ENCODE measurements around the gene RCOR1.

RCOR1 gene

DNA sequence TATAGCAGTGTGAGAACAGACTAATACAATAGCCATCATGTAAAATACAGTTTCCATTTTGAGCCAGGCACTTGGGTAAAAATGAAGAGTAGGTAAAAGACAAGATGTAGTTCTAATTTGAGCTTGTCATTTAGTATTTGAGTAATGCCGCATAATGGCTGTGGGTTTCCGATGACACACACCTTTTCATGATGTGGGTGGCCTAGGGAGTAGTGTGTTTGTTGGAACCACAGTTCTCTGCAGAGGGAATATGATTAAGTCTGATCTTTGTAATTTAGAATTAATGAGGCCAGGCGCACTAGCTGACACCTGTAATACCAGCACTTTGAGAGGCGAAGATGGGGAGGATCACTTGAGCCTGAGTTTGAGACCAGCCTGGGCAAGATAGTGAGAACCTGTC, 61.8 kb downstream of the RCOR1 start:
- no peak for DNase-seq
- TF ChIP-seq GATA1 (IDR thresholded peaks at IDR 0.05; ENCODE audit: low read depth, low read length) (no peak), POLR2A (IDR thresholded peaks at IDR 0.05; ENCODE audit: low read length) (no peak)

GRCh38 chr14:102655137-102655536, 62.7 kb downstream of the RCOR1 start:
- no peak for DNase-seq
- no peak for TF ChIP-seq POLR2A (IDR thresholded peaks at IDR 0.05; ENCODE audit: low read length)
- no peak for TF ChIP-seq GATA1 (IDR thresholded peaks at IDR 0.05; ENCODE audit: low read depth, low read length)

DNA sequence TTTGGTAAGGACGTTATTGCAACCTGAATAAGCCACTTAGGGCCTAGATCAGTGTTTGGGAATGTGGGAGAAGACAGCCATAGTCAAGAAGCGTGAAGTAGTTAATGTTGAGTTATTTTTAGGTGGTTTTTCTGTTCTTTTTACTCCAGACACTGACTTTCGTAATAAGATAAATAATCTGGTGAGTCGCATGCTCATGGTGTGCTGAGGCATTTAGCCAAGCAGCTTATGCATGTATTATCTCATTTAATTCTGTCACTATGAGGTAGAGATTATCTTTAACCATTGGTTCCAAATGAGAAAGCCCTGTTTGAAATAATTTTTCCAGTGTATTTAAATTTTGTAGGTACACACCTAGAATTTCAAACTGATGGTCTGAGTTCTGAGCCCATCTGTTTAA, 67.3 kb downstream of the RCOR1 start:
- no peak for TF ChIP-seq POLR2A (IDR thresholded peaks at IDR 0.05; ENCODE audit: low read length)
- TF ChIP-seq GATA1 (IDR thresholded peaks at IDR 0.05; ENCODE audit: low read depth, low read length) = no peak
- DNase-seq = peak; percentile 44 to 45

DNA sequence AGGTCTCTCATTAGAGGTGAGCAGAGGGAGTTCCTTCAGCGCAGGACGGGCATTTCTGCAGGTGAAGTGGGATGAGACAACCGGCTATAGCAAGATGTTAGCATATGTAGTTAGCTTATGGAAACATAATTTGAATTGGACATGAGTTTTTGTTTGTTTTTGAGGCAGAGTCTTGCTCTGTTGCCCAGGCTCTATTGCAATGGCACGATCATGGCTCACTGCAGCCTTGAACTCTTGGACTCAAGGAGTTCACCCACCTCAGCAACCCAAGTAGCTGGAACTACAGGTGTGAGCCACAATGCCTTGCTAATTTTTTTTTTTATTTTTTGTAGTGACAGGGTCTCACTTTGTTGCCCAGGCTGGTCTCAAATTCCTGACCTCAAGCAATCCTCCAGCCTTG, 69.2 kb downstream of the RCOR1 start:
- TF ChIP-seq GATA1 (IDR thresholded peaks at IDR 0.05; ENCODE audit: low read depth, low read length) (no peak), POLR2A (IDR thresholded peaks at IDR 0.05; ENCODE audit: low read length) (no peak)
- no peak for DNase-seq

DNA sequence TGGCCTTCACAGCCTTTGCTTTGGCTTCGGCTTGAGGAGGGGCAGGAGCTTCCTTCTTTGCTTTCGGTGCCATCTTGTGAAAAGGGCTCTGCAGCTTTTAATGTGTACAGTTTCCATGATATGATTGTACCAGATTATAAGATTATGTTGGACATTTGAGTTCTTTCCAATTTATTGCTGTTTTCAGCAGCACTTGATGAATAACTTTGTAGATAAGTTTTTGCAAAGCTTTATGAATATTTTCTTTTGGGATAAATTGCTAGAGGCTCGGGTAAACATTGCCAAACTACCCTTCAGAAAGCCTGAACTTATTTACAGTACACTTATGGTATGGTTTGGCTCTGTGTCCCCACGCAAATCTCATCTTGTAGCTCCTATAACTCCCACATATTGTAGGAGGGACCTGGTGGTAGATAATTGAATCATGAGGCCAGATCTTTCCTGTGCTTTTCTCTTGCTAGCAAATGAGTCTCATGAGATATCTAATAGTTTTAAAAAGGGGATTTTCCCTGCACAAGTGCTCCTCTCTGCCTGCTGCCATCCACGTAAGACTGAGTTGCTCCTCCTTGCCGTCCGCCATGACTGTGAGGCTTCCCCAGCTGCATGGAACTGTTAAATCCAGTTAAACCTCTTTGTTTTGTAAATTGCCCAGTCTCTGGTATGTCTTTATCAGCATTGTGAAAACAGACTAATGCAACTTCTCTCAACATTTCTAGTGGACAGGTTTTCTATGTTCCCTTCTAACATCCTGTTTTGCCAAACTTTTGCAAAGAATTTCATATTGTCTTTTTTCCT, 70.4 kb downstream of the RCOR1 start:
- TF ChIP-seq GATA1 (IDR thresholded peaks at IDR 0.05; ENCODE audit: low read depth, low read length) (no peak), POLR2A (IDR thresholded peaks at IDR 0.05; ENCODE audit: low read length) (no peak)
- DNase-seq = no peak

- TF ChIP-seq GATA1 (IDR thresholded peaks at IDR 0.05; ENCODE audit: low read depth, low read length) = no peak
- TF ChIP-seq POLR2A (IDR thresholded peaks at IDR 0.05; ENCODE audit: low read length) = no peak
- peak in 1 of 2 experiments; percentile 19 for DNase-seq
Observed at GRCh38 chr14:102663440-102663839, 71.0 kb downstream of the RCOR1 start.

GRCh38 chr14:102665621-102666020, 73.2 kb downstream of the RCOR1 start:
- DNase-seq = peak; percentile 40 to 73

DNA sequence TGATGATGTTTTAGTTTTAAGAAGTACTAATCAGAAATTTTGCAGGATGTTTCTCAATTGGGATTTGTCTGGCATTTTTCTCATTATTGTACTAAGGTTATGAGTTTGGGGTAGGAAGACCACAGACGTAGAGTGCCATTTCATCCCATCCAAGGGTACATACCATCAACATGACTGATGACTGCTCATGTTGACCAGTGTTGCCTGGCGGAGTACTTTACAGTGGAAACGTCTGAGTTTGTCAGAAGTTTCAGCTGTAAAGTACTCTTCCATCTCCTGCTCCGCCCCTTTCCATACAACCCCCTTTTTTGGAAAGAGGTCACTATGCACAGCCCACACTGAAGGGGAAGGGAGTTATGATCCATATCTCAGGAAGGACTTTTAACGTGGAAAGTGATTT, 74.2 kb downstream of the RCOR1 start:
- DNase-seq = no peak
- TF ChIP-seq POLR2A (IDR thresholded peaks at IDR 0.05; ENCODE audit: low read length) (no peak), GATA1 (IDR thresholded peaks at IDR 0.05; ENCODE audit: low read depth, low read length) (no peak)

More at GRCh38 chr14:102665621-102666020, 73.2 kb downstream of the RCOR1 start:
- no peak for TF ChIP-seq POLR2A (IDR thresholded peaks at IDR 0.05; ENCODE audit: low read length)
- no peak for TF ChIP-seq GATA1 (IDR thresholded peaks at IDR 0.05; ENCODE audit: low read depth, low read length)

DNA sequence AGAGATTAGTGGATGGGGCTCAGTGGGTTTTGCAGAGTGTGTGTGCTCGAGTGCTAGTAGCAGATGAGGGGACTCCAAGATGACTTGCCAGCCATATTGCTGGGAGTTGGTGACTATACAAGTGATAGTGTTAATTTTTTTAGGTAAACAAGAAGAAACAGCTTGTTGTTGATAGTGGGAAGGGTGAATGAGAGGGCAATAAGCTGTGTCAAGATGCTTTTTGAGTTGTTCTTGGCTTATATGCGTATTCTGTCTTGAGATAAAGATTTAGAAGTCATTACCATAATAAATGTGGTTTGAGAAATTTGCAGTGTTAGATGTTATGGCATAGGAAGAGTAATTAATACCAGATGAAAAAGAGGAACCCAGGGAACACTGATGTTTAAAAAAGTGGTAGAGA, 75.3 kb downstream of the RCOR1 start:
- TF ChIP-seq GATA1 (IDR thresholded peaks at IDR 0.05; ENCODE audit: low read depth, low read length) (no peak), POLR2A (IDR thresholded peaks at IDR 0.05; ENCODE audit: low read length) (no peak)
- DNase-seq = peak in 1 of 2 experiments; percentile 24

GRCh38 chr14:102668291-102668873, 75.9 kb downstream of the RCOR1 start:
- DNase-seq = no peak
- TF ChIP-seq POLR2A (IDR thresholded peaks at IDR 0.05; ENCODE audit: low read length) (no peak), GATA1 (IDR thresholded peaks at IDR 0.05; ENCODE audit: low read depth, low read length) (no peak)

DNA sequence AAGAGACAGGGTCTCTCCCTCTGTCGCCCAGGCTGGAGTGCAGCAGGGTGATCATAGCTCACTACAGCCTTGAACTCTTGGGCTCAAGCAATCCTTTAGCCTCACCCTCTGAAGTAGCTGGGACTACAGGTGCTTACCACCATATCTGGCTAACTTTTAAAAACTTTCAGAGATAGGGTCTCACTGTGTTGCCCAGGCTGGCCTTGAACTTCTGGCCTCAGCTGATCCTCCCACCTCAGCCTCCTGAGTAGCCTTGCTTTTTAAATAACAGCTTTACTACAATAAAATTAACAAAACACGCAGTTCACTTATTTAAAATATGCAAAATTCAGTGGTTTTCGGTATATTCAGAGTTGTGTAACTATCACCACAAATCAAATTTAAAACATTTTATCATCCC, 79.0 kb downstream of the RCOR1 start:
- no peak for TF ChIP-seq GATA1 (IDR thresholded peaks at IDR 0.05; ENCODE audit: low read depth, low read length)
- no peak for TF ChIP-seq POLR2A (IDR thresholded peaks at IDR 0.05; ENCODE audit: low read length)

DNA sequence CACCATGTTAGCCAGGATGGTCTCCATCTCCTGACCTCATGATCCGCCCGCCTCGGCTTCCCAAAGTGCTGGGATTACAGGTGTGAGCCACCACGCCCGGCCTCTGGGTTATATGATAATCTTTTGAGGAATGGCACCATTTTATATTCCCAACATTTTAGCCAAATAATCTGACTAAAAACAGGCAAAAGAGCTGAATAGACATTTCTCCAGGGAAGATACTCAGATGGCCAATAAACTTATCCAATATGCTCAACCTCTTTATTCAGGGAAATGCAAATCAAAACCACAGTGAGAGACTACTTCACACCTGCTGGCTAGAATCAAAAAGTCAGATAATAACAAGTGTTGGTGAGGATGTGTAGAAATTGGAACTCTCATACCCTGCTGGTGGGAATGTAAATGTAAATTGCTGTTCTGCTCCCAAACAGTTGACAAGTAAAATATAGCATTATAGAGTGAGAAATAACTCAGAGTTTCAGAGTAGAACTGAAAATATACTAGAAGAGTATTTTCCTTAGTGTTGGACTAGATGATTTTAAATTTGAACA, 80.0 kb downstream of the RCOR1 start:
- TF ChIP-seq POLR2A (IDR thresholded peaks at IDR 0.05; ENCODE audit: low read length) (no peak), GATA1 (IDR thresholded peaks at IDR 0.05; ENCODE audit: low read depth, low read length) (no peak)
- no peak for DNase-seq

More for the DNA sequence above, 79.0 kb downstream of the RCOR1 start:
- DNase-seq = no peak

DNA sequence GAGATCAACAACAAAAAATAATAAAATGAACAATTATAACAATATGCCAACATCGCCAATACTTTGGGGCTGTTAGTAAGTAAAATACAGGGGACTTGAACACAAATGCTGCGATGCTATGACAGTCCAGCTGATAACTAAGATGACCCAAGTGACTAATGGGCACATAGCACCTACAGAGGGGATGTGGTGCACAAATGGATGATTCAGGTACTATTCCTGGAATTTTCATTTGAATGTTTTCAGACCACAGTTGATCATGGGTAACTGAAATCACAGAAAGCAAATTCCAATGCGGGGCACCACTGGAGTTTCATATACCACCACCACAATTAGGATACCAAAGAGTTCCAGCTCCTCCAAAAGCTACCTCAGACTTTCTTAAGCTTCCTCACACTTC, 82.9 kb downstream of the RCOR1 start:
- no peak for DNase-seq

DNA sequence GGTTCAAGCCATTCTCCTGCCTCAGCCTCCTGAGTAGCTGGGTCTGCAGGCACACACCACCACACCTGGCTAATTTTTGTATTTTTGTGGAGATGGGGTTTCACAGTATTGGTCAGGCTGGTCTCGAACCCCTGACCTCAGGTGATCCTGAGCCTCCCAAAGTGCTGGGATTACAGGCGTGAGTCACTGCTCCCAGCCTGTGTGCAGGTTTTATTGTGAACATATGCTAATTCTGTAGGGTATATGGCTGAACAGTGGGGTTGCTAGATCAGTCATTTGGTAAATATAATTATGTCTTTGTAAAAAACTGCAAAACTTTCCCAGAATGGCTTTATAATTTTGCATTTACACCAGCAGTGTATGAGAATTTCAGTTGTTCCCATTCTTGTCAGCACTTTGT, 85.9 kb downstream of the RCOR1 start:
- DNase-seq = no peak
- TF ChIP-seq POLR2A (IDR thresholded peaks at IDR 0.05; ENCODE audit: low read length) = no peak

More for the DNA sequence above, 82.9 kb downstream of the RCOR1 start:
- TF ChIP-seq POLR2A (IDR thresholded peaks at IDR 0.05; ENCODE audit: low read length) = no peak
- TF ChIP-seq GATA1 (IDR thresholded peaks at IDR 0.05; ENCODE audit: low read depth, low read length) = no peak

All from erythroblast (primary cell).